Esophagus muscularis mucosa (tissue), 4 donors: ENCODE measurements around the gene WNK4. TPM values are rescaled to one million over a fixed set of nuclear protein-coding genes. Genes with fewer than 3 reads are reported as not detected.

Source experiments
- DNase-seq: peaks from one replicate; pipeline ENCODE4 v3.0.0-alpha.2; 2017; ENCODE audit errors: extremely low spot score
- H3K27ac ChIP-seq, 4 donors: fragments of 200-600 bp; sonication (generic); replicated peaks in 1 of 4; 1 replicate in 3 of 4; 2 replicates in 1 of 4; pipeline ENCODE4 v1.5.1; 2016 to 2019; ENCODE audit warnings: mild to moderate bottlenecking in 1 of 4
- H3K27me3 ChIP-seq, 4 donors: fragments of 200-600 bp; sonication (generic); one replicate each; pipeline versions ENCODE4 v1.5.1 to v1.6.0; 2016 to 2019
- H3K36me3 ChIP-seq, 4 donors: fragments of 200-600 bp; sonication (generic); one replicate each; pipeline ENCODE4 v1.5.1; 2016 to 2019
- H3K4me1 ChIP-seq, 4 donors: fragments of 200-600 bp; sonication (generic); one replicate each; pipeline ENCODE4 v1.5.1; 2016 to 2019
- H3K4me3 ChIP-seq, 4 donors: fragments of 200-600 bp; sonication (generic); 1 replicate in 2 of 4; 2 replicates in 2 of 4; pipeline ENCODE4 v1.5.1; 2016 to 2019; ENCODE audit warnings: mild to moderate bottlenecking in 4 of 4, moderate library complexity in 1 of 4
- H3K9me3 ChIP-seq, 4 donors: fragments of 200-600 bp; sonication (generic); 1 replicate in 3 of 4; 2 replicates in 1 of 4; pipeline ENCODE4 v1.5.1; 2016 to 2019
- EP300 ChIP-seq: sonication (generic); formaldehyde crosslinking; IDR thresholded peaks from one replicate; pipeline ENCODE4 v1.6.1; 2017; ENCODE audit warnings: antibody characterized with exemption
- POLR2A ChIP-seq: fragments of 450-650 bp; IDR thresholded peaks from one replicate; pipeline ENCODE4 v1.6.1; 2017; ENCODE audit warnings: antibody characterized with exemption, moderate library complexity, mild to moderate bottlenecking, low read depth
- POLR2AphosphoS5 ChIP-seq, 2 donors: sonication (generic); formaldehyde crosslinking; IDR thresholded peaks; one replicate each; pipeline ENCODE4 v1.6.1; 2017; ENCODE audit warnings: antibody characterized with exemption in 2 of 2
- WGBS: methylation state at CpG from one replicate; pipeline ENCODE4 v1.1.5; 2018; 5-methylcytosine and 5-hydroxymethylcytosine counted together
- intact Hi-C: fragments of 100-400 bp; cut with DNase I; formaldehyde crosslinking; loops from one replicate; pipeline ENCODE4 v1.15.1; 2023
- total RNA-seq, 4 donors: library from RNA; depleted of rRNA; stranded (reverse); fragments of >200 nt; gene quantifications; one replicate each; pipeline versions ENCODE4 v1.1.0 to v1.2.1, GENCODE V29; 2016
- TF ChIP-seq, protein P1 (sequence below), 3 experiments: fragments of 200-600 bp in 2 of 3; fragments of 450-650 bp in 1 of 3; sonication (generic) in 2 of 3; IDR thresholded peaks; one replicate each; pipeline ENCODE4 v1.5.1; 2017 to 2019; ENCODE audit warnings: antibody characterized with exemption in 3 of 3, mild to moderate bottlenecking in 2 of 3, moderate library complexity in 1 of 3

Gene WNK4
- total RNA-seq, 4 donors from 2014 or later, result 0.50 to 2.9 (median 2.1) TPM

DNA sequence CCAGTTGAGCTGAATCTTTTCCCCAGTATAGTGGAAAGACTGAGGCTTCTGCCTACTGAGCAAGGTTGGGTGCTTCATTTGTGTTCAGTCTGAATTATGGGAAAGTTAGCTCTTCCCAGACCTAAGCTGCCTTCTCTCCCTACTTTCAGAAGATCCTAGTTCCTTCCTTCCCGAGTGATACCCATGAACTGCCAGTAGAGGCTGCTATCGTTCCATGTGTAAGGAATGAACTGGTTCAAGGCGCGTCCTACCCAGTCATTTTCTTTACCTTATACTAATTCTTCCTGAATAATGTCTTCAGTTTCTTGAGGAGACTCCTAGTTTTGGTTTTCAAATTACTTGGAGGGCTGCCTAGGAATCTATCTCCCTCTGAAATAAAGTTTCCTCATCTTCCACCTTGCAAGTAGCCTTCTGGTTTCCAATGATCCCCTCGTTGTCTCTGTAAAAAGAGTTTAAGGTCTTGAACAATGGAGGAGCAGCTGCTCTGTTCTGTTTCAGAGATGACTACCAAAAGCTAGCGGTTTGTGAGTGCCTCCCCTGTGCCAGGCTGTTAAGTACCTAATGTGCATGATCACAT is 63.0 kb downstream of the WNK4 start:
- no peak for TF ChIP-seq POLR2AphosphoS5 (IDR thresholded peaks at IDR 0.05)
- TF ChIP-seq, protein P1, sequence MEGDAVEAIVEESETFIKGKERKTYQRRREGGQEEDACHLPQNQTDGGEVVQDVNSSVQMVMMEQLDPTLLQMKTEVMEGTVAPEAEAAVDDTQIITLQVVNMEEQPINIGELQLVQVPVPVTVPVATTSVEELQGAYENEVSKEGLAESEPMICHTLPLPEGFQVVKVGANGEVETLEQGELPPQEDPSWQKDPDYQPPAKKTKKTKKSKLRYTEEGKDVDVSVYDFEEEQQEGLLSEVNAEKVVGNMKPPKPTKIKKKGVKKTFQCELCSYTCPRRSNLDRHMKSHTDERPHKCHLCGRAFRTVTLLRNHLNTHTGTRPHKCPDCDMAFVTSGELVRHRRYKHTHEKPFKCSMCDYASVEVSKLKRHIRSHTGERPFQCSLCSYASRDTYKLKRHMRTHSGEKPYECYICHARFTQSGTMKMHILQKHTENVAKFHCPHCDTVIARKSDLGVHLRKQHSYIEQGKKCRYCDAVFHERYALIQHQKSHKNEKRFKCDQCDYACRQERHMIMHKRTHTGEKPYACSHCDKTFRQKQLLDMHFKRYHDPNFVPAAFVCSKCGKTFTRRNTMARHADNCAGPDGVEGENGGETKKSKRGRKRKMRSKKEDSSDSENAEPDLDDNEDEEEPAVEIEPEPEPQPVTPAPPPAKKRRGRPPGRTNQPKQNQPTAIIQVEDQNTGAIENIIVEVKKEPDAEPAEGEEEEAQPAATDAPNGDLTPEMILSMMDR (IDR thresholded peaks at IDR 0.05), result peak; percentile 92 to 98 (median 95)
- 33% methylated on average over 6 of the region's 6 CpGs for WGBS
- Histone ChIP-seq H3K36me3 (peaks cover 28 to 74% (median 69%) of the 10 kb centered on the region in 4 donors), H3K27ac (peak overlapping the region; percentile 34 to 56 (median 53)), H3K27me3 (no peaks in the 10 kb centered on the region), H3K4me3 (no peak overlapping the region), H3K9me3 (no peaks in the 10 kb centered on the region), H3K4me1 (peaks cover 15 to 31% (median 25%) of the 10 kb centered on the region in 4 donors)
- DNase-seq, result no peak
- intact Hi-C loops, result loop anchor here (2.0 kb wide), 1 partner anchor 85 kb away; no protein-coding TSS in a partner anchor

DNA sequence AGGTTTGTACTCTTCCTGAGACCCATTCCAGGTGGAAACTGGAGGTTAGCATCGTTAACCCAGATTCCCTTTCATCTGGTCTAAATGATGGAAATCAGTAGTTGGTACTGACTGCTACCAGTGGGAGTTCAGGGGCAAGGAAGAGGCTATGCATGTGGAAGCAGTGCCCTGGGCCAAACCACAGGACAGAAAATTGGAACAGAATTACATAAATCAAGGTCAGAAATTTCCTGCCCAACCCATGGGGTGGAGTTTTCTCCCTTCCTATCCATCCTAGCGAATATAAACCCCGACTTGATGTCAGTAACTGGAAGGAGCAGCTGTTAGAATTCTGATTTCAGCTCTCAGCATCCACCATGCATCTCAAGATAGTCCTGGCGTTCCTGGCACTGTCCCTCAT is 63.9 kb downstream of the WNK4 start, which contains the start of gene AOC2:
Gene AOC2 (plus strand): TSS at position 310 of the 400 bp plus-strand sequence. CDS start 47 bp downstream, at position 357.
- no peaks in the 10 kb centered on the region for H3K27me3 ChIP-seq
- no peak for TF ChIP-seq EP300
- TF ChIP-seq POLR2AphosphoS5 (IDR thresholded peaks at IDR 0.05), result no peak
- no peak for TF ChIP-seq POLR2A
- TF ChIP-seq, protein P1 (IDR thresholded peaks at IDR 0.05), result no peak
- no peaks in the 10 kb centered on the region for H3K9me3 ChIP-seq
- H3K27ac ChIP-seq, result peak within 1 kb of the TSS; percentile 53 to 66 (median 54)
- H3K4me1 ChIP-seq, result peaks cover 15 to 34% (median 31%) of the 10 kb centered on the region in 4 donors
- WGBS, result 68% methylated on average over 4 of the region's 4 CpGs
- H3K36me3 ChIP-seq, result peaks cover 19 to 65% (median 61%) of the 10 kb centered on the region in 4 donors
- intact Hi-C loops, result loop anchor here (2.0 kb wide), 1 partner anchor 93 kb away; no protein-coding TSS in a partner anchor
- no peak for DNase-seq
- H3K4me3 ChIP-seq, result no peak within 1 kb of the TSS

DNA sequence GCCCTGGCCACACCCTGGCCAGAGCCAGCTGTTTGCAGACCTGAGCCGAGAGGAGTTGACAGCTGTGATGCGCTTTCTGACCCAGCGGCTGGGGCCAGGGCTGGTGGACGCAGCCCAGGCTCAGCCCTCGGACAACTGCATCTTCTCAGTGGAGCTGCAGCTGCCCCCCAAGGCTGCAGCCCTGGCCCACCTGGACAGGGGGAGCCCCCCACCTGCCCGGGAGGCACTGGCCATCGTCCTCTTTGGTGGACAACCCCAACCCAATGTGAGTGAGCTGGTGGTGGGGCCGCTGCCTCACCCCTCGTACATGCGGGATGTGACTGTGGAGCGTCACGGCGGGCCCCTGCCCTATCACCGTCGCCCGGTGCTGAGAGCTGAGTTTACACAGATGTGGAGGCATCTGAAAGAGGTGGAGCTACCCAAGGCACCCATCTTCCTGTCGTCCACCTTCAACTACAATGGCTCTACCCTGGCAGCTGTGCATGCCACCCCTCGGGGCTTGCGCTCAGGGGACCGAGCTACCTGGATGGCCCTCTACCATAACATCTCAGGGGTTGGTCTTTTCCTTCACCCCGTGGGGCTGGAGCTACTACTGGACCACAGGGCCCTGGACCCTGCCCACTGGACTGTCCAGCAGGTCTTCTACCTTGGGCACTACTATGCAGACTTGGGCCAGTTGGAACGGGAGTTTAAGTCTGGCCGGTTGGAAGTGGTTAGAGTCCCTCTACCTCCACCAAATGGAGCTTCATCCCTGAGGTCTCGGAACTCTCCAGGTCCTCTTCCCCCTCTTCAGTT is 64.5 kb downstream of the WNK4 start:
- Histone ChIP-seq H3K4me1 (peaks cover 15 to 41% (median 38%) of the 10 kb centered on the region in 4 donors), H3K27ac (peak overlapping the region in 3 of 4 donors; percentile 40 to 66 (median 55)), H3K36me3 (peaks cover 13 to 59% (median 54%) of the 10 kb centered on the region in 4 donors), H3K27me3 (no peaks in the 10 kb centered on the region), H3K9me3 (no peaks in the 10 kb centered on the region), H3K4me3 (no peak overlapping the region)
- intact Hi-C loops, result loop anchor here (2.0 kb wide), 1 partner anchor 92 kb away; no protein-coding TSS in a partner anchor
- DNase-seq, result no peak
- 84% methylated on average over 12 of the region's 24 CpGs for WGBS
- TF ChIP-seq, protein P1 (IDR thresholded peaks at IDR 0.05), result no peak
- TF ChIP-seq EP300 (no peak), POLR2A (no peak), POLR2AphosphoS5 (IDR thresholded peaks at IDR 0.05) (no peak)

DNA sequence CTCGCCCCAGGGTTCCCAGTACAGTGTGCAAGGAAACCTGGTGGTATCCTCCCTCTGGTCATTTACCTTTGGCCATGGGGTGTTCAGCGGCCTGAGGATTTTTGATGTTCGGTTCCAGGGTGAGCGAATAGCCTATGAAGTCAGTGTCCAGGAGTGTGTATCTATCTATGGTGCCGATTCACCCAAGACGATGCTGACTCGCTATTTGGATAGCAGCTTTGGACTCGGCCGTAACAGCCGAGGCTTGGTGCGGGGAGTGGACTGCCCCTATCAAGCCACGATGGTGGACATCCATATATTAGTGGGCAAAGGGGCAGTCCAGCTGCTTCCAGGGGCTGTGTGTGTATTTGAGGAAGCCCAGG is 65.1 kb downstream of the WNK4 start:
- Histone ChIP-seq H3K27ac (peak overlapping the region; percentile 40 to 66 (median 55)), H3K36me3 (peaks cover 7 to 53% (median 49%) of the 10 kb centered on the region in 4 donors), H3K4me1 (peaks cover 15 to 47% (median 44%) of the 10 kb centered on the region in 4 donors), H3K27me3 (no peaks in the 10 kb centered on the region), H3K9me3 (no peaks in the 10 kb centered on the region), H3K4me3 (no peak overlapping the region)
- TF ChIP-seq, protein P1 (IDR thresholded peaks at IDR 0.05), result no peak
- TF ChIP-seq EP300 (no peak), POLR2AphosphoS5 (IDR thresholded peaks at IDR 0.05) (no peak), POLR2A (no peak)
- intact Hi-C loops, result loop anchor here (2.0 kb wide), 1 partner anchor 91 kb away; no protein-coding TSS in a partner anchor
- 89% methylated on average over 8 of the region's 12 CpGs for WGBS
- DNase-seq, result no peak
